DMS 273 (cell line): ENCODE measurements around the gene PCYOX1L.
A peak's percentile ranks its signal among the peaks of the same experiment; 100 is the strongest.
"Not testable (repeated sequence)": the region's sequence is repeated elsewhere in the genome, so short reads cannot be mapped to it uniquely, and the experiment has no call there.

Source experiments
- DNase-seq: peaks from one replicate; lab custom pipeline; 2025; ENCODE audit not compliant: unreplicated experiment; lab: John Stamatoyannopoulos, UW

Gene PCYOX1L

GRCh38 chr5:149382517-149383220 is 24.8 kb downstream of the PCYOX1L start:
- DNase-seq = no peak

GRCh38 chr5:149383399-149383798 is 25.6 kb downstream of the PCYOX1L start:
- no peak for DNase-seq

GRCh38 chr5:149386166-149386565 is 28.3 kb downstream of the PCYOX1L start:
- DNase-seq = no peak

DNA sequence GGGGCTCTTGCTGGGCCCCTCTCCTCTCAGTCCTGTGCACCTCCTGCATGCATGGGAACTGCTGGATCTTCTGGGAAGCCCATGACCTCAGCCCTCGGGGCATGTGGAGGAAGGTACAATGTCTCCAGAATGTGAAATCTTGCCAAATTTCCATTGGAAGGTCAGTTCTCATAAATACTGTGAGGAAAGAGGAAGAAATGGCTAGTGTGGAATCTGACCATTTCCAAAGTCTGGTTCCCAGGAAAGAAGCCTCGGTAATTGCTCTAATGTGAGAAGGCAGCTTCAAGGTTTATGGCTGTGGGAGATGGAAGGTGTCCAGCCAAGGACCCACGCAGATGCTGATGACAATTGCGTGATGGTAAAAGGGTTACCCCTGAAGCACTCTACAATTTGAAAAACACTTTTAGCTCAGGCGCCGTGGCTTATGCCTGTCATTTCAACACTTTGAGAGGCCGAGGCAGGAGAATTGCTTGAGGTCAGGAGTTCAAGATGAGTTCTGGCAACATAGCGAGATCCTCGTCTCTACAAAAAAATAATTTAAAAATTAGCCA is 29.3 kb downstream of the PCYOX1L start:
- DNase-seq = no peak

GRCh38 chr5:149387982-149388381 is 30.1 kb downstream of the PCYOX1L start:
- no peak for DNase-seq

- no peak for DNase-seq
Observed at GRCh38 chr5:149388498-149389190, 30.8 kb downstream of the PCYOX1L start.

- DNase-seq = peak; percentile 46
Observed at GRCh38 chr5:149389552-149390495, 32.0 kb downstream of the PCYOX1L start.

GRCh38 chr5:149391076-149391475 is 33.2 kb downstream of the PCYOX1L start:
- DNase-seq = not testable (repeated sequence)

DNA sequence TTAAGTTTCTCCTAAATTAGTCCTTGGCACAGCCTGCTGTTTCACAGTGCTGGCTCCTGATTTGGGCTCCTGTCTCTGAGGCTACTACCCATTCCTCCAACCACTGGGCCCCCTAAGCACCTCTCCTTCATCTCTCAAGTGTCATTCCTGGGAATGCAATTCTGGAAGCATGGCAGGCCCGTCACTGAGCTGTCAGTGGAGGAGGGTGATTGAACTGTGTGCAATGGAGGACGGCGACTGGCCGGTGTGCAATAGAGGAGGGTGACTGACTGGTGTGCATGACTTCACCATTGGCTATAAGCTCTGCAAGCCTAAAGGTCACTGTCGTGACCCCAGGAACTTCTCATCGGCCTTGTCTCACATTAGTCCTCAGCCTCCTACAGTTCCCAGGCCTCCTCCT is 33.7 kb downstream of the PCYOX1L start:
- DNase-seq = no peak

DNA sequence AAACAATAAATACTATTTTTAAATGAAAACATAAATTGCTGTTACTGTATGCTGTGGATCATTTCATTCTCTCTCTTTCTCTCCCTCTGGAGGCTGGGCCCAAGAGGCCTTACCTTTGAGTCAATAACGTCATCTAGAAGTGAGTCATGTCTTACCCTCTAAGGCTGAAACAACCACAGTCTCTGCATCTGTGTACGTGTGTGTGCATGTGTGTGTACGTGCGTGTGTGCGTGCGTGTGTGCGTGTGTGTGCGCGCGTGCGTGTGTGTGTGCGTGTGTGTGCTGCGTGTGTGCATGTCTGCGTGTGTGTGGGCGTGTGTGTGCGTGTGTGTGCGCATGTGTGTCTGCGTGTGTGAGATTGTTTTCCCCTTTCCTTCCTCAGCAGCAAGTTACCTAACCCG is 34.9 kb downstream of the PCYOX1L start:
- no peak for DNase-seq

DNA sequence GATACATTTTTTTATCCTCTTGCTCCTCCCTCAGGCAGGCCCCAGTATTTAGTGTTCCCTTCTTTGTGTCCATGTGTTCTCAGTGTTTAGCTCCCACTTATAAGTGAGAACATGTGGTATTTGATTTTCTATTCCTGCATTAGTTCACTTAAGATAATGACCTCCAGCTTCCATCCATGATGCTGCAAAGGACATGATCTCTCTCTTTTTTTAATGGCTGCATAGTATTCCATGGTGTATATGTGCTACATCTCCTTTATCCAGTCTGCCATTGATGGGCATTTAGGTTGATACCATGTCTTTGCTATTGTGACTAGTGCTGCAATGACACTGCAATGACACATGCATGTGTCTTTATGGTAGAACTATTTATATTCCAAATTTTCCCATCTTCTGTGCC is 37.1 kb downstream of the PCYOX1L start:
- DNase-seq = not testable (repeated sequence)

DNA sequence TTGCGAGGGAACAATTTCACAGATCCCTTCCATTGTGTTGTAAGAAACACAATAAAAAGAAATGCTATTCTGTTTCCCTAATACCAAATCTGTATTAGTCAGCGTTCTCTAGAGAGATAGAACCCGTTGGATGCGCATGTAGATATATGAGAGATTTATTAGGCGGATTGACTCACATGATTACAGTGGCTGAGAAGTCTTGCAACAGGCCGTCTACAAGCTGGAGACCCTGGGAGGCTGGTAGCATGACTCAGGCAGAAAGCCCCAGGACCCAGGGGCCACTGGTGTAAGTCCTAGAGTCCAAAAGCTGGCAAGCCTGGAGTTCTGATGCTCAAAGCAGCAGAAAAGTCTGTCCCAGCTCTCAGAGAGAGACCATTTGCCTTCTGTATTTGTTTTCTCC is 39.7 kb downstream of the PCYOX1L start:
- DNase-seq = no peak

GRCh38 chr5:149398747-149399266 is 41.0 kb downstream of the PCYOX1L start:
- not testable (repeated sequence) for DNase-seq

DNA sequence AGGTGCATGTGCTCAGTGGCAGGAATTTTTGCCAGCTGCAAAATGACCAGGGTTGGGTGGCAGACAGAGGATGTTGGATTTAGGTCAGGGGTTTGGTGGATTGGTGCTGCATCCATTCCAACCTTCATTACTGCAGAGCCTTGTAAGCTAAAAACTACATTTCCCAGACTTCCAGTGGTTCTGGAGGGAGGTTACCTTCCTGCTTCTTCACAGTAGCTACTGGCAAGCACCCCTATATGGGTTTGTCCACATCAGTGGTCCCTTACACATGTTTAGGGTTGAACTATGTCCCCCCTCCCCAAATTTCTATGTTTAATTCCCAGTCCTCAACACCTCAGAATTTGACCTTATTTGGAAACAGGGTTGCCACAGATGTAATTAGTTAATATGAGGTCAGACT is 41.9 kb downstream of the PCYOX1L start:
- DNase-seq = no peak

GRCh38 chr5:149400304-149400703 is 42.5 kb downstream of the PCYOX1L start:
- no peak for DNase-seq

DNA sequence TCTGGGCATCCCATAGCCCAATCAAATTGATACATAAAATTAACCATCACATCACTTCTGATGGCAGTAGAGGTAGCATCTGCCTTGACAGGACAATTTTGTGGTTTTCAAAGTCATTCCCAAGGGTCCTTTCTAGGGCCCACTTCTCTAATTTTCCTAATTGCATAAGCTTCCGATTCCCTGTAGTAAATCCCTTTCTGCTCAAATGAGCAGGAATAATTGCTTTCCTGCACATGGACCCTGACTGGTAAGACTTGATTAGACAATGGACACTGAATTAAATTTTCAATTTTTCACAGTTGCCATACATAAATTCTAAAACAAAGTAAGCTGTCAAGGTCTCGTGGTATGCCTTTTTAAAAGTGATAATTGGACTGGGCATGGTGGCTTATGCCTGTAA is 43.2 kb downstream of the PCYOX1L start:
- no peak for DNase-seq

DNA sequence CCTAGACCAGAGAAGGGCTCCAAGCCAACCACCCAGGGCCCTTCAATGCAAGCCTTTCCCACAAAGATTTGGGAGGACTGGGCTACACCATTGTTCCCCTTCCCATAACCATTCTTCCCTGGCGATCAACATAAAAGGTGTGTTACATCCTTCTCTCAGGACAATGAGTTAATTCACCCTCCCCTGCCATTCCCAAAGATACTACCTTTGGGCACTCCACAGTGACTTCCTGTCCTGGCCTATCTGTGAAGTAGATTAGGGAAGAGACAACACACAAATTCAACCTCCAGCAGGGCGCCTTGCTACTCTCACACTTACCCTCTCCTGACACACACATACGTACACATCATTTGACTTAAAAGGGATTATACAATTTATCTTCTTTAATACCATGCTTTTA is 44.4 kb downstream of the PCYOX1L start:
- no peak for DNase-seq

DNA sequence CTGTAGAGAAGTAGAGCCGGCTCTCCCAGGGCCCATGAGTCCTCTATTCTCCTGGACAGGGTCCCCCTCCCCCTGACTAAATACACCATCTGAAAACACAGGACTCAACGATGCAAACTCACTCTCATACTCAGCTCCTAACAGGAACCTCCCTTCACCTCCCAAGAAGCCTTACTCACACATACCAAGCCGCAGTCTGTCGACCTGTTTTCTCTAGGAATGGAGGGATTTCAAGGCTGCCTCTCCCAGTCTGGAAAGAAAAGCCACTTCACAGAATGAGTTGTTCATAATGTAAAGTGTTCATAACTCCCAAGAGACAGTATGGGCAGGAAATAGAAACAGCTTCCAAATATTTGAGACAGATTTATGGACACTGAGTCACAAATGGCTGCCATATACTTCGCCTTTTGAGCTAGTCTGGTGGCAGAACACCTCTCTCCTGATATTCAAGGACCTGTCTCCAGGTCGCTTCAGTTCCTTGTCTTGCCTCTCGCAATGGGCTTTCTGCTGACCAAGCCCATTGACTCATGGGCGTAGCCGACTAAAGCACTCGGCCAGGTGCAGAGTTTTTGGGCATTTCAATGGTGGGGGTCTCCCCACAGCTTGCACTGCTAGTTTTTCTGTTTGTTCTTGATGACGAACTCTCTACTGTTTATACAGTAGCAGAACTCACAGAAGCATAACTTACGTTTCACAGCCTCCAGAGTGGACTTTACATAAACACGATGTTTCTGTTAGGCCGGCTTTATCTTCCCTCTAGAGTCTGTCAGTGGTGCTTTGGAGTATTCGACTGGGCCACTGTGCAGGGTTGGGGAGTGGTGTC is 46.3 kb downstream of the PCYOX1L start:
- DNase-seq = no peak

DNA sequence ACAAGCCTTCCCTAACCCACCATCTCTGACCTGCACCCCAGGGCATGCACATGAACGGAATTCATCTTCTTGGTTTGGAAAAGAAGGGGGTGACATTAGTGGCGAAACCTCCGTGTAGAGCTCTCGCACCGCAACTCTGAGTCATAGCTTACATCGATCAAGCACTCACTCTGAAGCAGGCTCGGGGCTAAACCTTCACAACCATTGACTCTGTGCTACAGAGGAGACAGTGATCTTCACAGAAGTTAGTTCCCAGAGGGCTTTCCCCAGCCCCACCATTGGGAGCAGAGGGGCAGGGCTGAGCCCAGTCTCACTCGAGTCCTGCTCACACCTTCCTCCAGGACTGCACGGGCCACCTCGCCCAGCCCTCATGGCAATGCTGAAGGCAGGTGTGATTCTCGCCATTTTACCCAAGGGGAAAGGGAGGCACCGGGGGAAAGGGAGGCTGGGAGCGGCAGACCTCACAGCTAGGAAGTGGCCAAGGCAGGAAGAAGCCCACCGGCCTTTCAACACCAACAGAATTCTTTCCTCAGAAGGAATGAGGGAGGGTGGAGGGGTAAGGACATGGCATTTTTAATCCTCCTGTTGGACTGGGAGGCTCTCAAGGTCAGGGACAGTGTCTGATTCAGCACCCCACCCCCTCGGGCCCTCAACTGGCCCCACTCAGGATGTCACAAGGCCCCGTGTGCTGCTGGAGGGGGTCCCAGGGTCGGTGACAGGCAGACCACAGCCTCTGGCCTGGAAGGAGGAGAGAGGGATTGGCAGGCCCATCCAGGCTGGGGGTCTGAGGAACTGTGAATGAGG is 47.1 kb downstream of the PCYOX1L start:
- DNase-seq = no peak
